CD4-positive, alpha-beta T cell treated with Interleukin-6 for 4 hours (primary cell): Measurements from ENCODE around the gene EHMT1.
A peak's percentile ranks its signal among the peaks of the same experiment; 100 is the strongest.

Experiments used
- DNase-seq: peaks from one replicate; pipeline ENCODE4 v3.0.0-alpha.2; 2020; ENCODE audit warnings: mixed read lengths

EHMT1 gene

DNA sequence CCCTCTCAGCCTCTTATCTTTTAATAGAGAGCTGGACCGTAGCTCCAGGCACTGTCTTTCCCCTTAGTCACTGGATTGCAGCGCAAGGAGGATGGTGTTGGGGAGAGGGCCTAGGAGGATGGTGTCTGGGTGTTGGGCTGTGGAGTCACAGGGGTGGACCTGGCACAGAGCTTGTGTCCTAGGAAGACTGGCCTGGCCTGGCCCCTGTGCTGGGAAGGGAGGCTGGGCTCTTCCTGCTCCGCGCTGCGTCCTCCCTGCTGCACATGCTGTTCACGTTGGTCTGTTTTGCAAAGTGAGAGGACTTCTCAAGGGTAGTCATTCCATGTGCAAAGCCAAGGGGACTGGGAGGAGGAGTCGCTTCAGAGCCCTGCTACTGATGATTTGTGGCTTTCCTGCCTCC lies 123.9 kb downstream of the EHMT1 start:
- DNase-seq = no peak

DNA sequence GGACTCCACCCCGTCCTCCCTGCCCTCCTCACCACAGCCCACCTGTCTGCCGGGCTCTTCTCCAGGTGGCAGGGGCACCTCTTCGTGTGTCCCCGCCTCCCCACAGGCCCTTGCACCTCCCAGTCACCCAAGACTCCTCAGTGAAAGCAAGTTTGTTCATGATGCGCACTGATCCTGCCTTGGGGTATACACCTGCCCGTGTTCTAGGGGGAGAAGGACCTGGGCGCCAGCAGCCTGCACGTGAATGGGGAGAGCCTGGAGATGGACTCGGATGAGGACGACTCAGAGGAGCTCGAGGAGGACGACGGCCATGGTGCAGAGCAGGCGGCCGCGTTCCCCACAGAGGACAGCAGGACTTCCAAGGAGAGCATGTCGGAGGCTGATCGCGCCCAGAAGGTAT lies 124.9 kb downstream of the EHMT1 start:
- no peak for DNase-seq

DNA sequence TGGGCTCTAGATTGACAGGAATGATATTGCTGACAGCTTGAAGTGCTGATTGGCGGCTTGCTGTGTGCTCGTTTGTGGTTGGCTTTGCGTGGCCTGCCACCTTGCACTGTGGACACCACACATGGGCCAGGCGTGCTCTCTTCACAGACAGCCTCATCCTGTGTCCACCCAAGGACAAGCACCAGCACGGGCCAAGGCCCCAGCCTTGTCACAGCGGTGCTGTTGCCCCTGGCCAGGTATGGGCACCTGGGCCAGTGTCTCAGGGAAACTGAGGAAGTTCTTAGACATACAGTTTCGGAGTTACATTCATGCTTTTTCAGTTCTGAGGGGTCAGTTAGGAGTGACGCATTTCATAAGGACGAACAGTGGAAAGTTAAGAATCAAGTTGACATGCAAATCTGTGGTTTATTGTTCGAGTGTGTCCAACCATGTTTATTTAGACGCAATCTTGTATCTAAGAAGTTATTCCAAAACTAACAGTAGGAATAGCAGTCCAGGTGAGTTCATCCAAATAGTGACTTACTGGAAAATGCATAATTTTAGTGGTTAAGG lies 125.9 kb downstream of the EHMT1 start:
- no peak for DNase-seq

DNA sequence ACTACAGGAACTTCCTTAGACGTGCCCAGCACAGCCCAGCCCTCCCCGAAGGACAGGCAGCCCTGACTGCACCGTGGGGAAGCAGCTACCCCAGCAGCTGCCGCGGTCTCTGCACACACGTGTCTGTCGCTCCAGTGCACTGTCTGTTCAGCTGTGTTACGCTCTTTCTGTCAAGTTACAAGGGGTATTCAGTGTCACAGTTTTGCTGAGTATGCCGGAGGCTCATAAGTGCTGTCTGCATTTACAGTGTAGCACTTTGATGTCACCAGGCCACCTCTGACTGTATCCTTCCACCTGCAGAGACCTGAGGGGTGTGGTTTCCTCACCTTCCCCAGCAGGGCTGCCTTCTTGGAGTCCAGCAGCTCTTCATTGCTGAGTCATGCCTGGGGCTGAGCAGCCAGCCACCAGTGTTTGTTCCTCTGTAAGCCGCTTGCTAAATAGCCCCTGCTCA lies 126.8 kb downstream of the EHMT1 start:
- peak; percentile 41 for DNase-seq

DNA sequence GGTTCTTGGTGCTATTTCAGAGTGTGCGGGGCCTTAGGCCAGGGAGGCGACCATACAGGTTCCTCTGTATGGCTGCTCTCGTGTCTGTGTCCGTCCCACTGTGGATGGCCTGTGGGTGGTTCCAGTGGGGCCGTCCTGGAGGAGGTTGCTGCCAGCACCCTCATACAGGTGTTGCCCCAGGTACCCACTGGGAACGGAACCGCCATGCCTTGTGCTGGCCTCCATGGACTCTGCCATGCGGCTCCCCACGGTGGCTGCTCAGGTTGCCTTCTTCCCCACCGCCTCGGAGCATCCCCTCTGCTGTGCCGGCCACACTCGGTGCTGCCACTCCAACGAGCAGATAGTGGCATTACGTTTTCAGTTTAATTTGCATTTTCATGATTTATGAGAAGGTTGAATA lies 129.5 kb downstream of the EHMT1 start:
- no peak for DNase-seq

DNA sequence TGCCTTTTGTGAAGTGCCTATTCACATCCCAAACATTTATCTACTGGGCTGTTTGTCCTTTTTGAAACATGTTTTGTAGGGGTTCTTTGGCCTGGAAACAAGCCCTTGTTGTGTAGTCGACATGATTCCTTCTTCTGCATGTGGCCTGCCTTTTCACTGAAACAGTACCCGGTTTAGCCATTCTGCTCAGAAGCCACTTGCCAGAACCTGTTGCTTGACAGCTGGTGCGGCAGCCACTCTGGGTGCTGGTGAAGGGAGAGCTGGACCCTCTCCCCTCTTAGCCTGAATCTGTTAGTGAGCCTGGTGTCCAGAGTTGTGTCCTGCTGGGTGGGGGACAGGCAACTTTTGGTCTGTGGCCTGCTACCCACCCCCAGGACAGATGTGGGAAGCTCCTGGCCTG lies 129.9 kb downstream of the EHMT1 start:
- no peak for DNase-seq

DNA sequence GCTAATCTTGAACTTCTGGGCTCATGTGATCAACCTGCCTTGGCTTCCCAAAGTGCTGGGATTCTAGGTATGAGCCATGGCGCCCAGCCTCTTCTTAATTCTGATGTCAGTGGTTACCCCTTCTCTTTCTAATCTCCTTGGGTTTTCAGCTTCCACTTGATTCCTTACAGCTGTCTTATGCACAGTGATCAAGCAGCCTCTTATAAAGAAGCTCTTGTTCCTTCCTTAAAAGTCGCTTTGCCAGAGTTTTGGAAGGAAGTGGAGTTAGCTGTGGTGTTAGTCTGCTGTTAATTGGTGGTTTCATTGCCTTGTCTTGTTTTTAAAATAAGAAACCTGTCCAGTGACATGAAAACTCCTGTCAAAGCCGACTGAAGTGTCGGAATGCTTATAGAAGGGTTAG lies 130.7 kb downstream of the EHMT1 start:
- DNase-seq = no peak

DNA sequence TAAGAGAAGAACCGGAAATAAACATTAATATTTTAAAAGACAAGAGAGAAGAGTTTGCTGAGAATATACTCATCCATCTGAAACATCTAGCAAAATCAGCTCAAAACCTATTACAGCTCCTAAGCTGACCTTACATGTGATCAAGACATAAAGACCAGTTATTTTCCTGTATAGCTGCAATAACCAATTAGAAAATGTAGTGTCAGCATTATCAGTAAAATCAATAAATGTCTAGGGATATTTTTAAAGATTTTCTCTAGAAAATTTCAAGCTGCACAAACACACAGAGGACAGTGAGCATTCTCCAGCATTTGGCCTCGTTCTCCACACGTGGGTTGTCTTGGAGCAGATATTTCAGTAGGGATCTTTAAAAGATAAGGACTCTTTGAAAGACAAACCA lies 131.2 kb downstream of the EHMT1 start:
- DNase-seq = no peak

DNA sequence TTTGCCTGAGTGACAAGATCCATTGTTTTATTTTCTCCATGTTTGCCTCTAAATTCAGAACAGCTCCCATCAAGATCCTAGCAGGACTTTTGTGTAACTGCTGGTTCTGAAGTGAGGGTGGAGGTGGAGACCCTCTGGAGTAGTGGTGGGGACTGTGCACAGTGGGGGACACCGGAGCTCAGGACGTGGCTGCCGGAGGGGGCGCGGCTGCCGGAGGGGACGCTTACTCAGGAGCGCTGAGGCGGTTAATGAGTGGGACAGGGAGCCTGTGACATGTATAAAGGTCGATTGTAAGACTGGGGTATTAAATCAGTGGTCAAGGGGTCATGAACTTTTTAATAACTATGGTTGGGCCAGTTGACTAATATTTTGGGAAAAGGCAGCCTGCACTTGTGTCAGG lies 131.8 kb downstream of the EHMT1 start:
- DNase-seq = no peak

DNA sequence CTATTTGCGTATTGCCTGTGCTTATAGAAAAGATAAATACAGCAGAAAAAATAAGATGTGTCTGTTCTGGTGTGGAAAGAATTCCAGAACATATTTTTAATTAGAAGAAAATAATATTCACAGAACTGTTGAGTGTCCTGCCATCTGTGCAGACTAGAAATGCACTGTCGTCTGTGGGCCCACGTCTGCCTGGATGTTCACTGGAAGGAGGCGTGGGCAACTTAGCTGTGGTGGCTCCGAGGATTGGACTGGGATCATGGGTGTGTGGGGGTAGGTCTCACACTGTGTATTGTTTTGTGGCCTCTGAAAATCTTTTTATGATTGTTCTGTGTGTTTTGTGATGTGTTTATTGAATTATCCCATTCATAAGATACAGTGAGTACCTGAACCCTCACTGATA lies 132.8 kb downstream of the EHMT1 start:
- DNase-seq = no peak

DNA sequence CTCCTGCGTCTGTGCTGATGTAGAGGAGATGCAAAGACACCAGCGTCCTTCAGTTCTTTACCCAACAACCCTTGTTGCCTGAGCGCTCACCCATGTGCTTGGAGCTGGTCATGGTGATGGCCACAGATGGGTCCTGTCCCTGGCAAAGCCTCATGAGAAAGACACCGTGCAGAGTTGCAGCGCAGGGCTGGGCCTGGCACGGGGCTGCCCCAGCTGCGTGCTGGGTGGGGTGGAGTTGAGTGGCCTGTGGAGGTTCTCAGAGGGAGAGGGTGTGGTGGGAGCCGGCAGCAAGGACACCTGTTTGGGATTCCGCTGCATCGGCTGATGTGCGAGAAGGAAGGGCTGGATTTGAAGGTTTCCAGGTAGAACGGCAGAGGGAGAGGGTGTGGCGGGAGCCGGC lies 133.6 kb downstream of the EHMT1 start:
- no peak for DNase-seq

DNA sequence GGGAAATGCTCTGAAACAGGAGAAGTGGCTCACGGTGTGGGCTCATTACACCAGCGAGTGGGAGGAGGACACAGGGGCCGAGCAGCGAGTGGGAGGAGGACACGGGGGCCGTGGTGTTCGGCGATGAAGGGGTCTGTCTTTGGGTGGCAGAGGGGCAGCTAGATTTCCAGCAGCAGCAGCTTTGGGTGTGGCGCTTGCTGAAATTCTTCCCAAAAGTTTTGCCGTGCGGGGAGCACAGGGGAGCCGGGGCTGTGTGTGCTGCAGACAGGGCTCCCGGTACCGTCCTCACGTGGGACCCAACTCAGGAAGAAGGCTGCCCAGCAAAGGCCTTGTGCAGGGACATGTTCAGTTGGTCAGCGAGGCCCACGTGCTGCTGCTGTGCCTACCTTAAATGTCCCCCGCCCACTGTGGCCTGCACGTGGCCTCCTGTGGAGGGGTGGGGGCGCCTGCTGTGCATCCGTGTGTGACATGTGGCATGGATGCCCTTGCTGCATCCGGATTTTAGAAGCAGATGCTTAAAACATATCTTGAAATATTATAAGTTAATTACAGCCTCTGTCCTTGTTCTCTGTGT lies 134.5 kb downstream of the EHMT1 start:
- DNase-seq = no peak

DNA sequence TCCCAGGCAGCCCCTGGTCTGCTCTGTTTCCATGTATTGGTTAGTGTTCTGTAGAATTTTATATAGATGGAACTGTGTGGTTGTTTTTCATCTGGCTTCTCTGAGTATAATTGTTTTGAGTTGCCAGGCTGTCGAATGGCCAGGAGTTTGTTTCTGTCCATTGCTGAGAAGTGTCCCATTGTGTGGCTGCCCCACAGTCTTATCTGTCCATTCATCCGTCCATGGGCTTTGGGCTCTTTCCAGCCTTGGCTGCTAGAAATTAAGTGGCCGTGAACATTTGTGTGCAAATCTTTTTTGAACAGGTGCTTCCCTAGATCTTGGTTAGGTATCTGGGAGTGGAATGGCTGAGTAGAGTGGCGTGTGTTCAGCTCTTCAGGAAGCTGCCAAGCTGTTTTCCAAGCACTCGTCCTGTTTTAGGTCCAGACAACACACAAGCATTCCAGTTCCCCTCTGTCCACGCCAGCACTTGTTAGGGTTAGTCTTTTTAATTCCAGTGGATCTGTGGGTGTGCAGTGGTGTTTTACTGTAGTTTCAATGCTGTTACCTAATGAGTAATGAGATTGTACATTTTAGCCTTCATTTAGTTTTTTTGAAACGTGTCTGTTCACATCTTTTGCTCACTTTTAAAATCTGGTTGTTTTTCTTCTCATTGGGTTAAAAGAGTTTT lies 136.6 kb downstream of the EHMT1 start:
- no peak for DNase-seq

DNA sequence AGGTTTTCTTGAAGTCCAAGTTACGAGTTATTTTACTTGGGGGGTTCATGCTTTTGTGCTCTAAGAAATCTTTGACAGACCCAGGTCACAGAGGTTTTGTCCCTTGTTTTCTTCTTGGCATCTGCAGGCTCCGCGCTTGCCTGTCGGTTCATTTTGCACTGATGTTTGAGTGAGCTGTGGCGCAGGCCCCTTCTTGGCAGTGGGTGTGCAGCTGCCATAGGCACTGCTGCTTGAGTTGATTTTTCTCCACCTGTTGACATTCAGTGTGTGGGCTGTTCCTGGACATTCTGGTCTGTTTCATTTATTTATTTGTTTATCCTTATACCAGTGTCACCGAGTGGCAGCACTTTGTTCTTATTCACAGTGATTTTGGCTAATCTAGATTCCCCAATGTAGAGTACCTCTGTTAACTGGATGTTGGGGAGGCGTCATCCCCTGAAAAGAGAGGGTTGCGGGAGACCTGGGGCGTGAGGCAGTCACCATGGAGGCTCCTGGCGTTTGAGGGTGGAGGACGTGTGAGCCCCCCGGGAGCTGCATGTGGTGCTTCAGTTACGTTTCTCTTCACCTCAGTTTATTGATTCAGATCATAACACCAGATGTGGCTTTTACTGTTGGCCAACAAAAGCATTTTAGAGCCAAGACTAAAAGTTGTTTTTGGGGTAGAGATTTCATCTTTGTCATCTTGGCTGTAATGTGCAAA lies 137.4 kb downstream of the EHMT1 start:
- DNase-seq = no peak

DNA sequence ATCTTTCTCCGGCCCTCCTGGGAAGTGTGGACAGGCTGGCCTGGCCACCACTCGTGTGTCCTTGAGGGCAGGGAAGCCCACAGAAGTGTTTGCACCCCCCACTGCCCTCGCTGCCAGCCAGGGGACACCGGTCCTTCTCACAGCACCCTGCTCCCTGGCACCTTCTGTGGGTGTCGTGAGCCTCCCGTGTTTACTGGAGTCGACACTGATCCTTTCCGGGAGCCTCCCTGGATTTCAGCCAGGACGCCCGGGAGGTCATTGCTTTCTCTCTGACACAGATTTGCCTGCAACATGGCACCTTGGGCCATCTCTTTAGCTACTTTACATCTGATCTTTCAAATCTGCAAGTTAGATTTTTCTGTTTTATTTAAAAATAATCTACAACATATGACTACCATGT lies 138.3 kb downstream of the EHMT1 start:
- no peak for DNase-seq

DNA sequence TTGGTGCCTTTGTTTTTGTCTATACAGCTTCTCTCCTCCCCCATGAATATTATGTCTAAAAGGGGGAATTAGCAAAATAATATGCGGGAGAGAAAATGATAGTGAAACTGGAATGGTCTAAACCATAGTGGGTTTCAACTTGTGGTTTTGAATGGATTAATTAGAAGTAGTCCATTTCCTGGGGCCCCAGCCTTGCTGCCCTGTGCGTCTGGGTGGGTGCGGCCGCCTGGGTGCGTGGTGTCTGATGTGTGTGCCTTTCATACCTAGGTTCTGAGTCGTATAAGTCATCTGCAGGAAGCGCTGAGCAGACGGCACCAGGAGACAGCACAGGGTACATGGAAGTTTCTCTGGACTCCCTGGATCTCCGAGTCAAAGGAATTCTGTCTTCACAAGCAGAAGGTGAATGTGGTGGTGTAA lies 138.8 kb downstream of the EHMT1 start:
- peak; percentile 42 for DNase-seq

DNA sequence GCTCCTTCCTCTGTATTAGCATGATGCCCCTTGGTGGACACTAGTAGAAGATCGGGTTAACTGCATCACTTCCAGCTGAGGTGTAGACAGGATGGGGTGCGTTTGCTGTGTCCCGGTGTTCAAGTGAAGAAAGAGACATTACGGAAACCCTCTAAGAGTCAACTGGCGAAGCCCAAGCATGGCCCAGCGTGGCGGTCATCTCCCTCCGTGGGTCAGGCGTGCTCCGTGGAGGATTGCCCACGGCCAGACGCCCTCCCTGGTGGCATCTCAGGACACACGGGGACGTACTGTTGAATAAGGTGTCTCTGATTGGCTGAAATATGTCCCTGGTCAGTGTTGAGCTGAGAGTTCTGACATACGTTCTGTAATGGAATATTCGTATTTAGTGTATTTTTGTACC lies 139.3 kb downstream of the EHMT1 start:
- DNase-seq = no peak

DNA sequence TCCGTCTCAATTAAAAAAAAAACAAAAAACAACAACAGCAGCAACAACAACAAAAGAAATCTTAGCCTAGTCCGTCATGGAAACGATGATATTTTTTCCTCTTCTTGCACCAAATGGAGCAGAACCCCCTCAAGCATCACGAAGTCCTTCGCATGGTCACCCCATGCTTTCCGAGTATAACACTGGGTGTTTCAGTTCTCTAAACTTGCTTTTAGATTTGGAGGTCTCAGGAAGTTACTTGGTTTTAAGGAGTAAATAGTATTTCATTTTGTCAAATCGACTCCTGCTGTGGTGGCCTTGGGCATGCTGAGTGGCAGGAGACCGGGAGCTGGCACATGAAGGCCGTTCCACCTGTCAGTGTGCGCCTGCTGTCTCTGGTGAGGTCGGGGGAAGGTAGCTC lies 140.3 kb downstream of the EHMT1 start:
- no peak for DNase-seq

DNA sequence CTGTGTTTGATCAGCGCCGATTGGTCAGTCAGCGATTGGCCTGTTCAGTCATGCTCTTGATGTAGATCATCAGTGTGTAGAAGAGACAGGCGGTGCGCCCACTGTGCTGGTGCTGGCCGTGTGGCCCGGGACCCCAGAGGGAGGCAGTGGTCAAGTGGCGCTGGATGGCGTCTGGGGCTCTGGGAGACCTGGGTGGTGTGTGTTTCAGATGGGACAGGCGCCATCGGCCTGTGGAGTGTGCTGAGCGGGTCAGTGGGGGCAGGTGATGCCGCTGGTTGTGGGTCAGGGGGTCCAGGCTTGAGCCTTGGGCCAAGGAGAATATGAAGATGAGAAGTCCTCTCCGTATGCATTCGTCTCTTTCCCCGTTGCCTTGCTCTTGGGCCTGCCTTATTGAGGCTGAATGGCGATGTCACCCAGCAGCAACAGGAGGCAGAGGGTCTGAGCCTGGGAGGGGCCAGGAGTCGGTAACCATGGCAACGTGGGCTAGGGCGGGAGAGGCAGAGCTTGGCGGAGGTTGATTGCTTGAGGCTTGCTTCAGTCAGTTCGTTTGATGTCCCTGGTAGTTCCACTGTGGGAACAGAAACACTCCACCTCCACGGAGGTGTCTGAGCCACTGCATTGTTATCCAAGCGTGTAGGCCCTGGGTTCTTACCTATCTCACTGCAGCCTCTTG lies 141.0 kb downstream of the EHMT1 start:
- DNase-seq = no peak

DNA sequence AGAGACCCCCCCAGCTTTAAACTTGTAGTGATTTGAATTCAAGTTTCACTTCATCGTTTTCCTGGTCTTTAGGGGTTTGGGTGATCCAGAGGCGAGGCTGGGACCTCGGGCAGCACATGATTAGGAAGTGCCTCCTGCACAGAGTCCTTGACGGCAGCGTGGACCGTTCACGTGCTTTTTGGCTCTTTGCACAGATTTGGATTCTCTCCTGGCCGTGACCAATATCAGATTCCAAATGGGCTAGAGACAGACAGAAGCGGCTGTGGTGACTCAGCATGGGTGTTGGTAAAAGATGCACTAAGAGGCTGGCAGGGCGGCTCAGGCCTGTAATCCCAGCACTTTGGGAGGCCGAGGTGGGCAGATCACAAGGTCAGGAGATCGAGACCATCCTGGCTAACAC lies 141.6 kb downstream of the EHMT1 start:
- no peak for DNase-seq

DNA sequence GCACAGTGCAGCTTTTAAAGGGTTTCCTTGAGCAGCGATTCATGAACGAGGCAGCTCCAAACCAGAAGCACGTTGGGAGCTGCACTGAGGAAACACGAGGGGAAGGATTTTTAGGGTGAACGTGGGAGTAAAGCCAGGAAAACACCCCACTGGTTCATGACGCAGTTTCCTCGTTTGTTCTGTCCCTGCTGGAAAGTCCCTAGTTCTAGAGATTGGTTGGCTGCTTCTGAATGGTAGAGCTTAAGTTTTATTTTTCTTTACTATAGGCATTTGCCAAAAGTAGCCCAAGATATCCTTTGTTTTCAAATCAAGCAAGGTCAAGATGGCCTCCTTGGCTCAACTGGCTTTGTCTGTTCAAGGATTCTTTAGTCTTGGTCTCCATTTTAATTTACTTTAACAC lies 142.2 kb downstream of the EHMT1 start:
- DNase-seq = no peak

DNA sequence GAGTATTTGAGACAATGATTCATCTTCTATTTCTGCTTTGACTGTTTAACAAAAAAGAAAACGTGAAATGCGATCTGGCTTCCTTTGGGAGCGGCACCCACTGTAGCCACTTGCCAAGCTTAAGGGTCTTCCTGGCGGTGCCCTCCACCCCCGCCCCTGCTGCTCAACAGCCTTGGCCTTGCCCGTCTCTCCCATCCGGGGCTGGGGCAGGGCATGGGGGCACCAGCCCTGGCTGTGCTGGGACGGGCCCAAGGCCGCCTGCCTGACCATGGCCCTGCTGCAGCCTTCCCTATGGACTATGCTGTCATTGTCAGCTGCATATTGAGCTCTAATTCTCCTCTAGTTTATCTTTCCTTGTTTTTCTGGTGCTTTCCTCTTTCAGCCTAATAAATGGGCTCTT lies 143.0 kb downstream of the EHMT1 start:
- DNase-seq = no peak

DNA sequence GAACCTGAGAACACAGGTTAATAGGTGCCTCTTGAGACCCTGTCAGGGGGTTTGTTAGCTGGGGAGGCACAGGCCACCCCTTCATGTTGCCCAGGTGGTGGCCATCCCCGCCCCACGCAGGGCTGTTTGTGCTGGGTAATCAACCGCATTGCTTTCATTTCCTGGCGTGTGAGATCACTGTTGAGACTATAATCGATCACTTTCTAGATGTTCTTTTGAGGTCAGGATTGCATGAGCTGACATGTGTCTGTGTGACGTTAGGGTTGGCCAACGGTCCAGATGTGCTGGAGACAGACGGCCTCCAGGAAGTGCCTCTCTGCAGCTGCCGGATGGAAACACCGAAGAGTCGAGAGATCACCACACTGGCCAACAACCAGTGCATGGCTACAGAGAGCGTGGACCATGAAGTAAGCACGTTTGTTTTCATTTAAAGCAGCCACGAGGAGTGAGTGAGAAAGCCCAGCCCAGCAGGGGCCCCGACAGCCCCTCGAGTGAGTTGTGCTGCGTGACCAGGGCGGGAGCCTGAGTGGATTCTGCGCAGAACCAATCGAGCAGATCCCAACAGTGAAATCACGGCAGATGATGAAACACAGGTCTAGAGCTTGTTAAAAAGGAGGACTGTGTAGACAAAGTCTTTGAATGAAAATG lies 143.7 kb downstream of the EHMT1 start:
- no peak for DNase-seq
